HepG2 (cell line): Measurements from ENCODE around the gene CTNNAL1. TPM values are rescaled to one million over a fixed set of nuclear protein-coding genes. Genes with fewer than 3 reads are reported as not detected.

Experiments used
- AGO2 ChIP-seq: fragments of 200-400 bp; formaldehyde crosslinking; optimal IDR thresholded peaks from 2 replicates; pipeline ENCODE3; 2017; ENCODE audit warnings: mild to moderate bottlenecking, low read depth, low read length, moderate library complexity
- ARNTL ChIP-seq: sonication (generic); formaldehyde crosslinking; IDR thresholded peaks from 2 replicates; pipeline ENCODE4 v1.4.0; 2020; ENCODE audit warnings: mild to moderate bottlenecking, missing genetic modification reagents
- GLI4 ChIP-seq: sonication (generic); formaldehyde crosslinking; IDR thresholded peaks from 2 replicates; pipeline ENCODE4 v1.5.1; 2020; ENCODE audit warnings: missing genetic modification reagents, mild to moderate bottlenecking, moderate library complexity, borderline replicate concordance
- HOXA3 ChIP-seq: sonication (generic); formaldehyde crosslinking; IDR thresholded peaks from 2 replicates; pipeline ENCODE4 v1.5.0; 2020; ENCODE audit warnings: missing genetic modification reagents
- HOXA9 ChIP-seq: sonication (generic); formaldehyde crosslinking; IDR thresholded peaks from 2 replicates; pipeline ENCODE4 v1.8.1; 2022; ENCODE audit warnings: missing genetic modification reagents, mild to moderate bottlenecking, moderate library complexity, borderline replicate concordance
- RXRB ChIP-seq: IDR thresholded peaks from 2 replicates; pipeline ENCODE4 v1.6.1; 2016; ENCODE audit warnings: borderline replicate concordance, missing genetic modification reagents, missing compliant biosample characterization
- SAP130 ChIP-seq: IDR thresholded peaks from 2 replicates; pipeline ENCODE4 v1.6.1; 2016; ENCODE audit warnings: low read depth
- SCMH1 ChIP-seq: sonication (generic); formaldehyde crosslinking; IDR thresholded peaks from 2 replicates; pipeline ENCODE4 v1.9.0; 2021; ENCODE audit warnings: missing genetic modification reagents, mild to moderate bottlenecking, borderline replicate concordance
- TBX2 ChIP-seq: sonication (generic); formaldehyde crosslinking; IDR thresholded peaks from 2 replicates; pipeline ENCODE4 v1.5.0; 2020; ENCODE audit warnings: missing genetic modification reagents, mild to moderate bottlenecking, borderline replicate concordance
- ZNF30 ChIP-seq: sonication (generic); formaldehyde crosslinking; IDR thresholded peaks from 2 replicates; pipeline ENCODE4 v1.5.0; 2020; ENCODE audit warnings: mild to moderate bottlenecking, missing genetic modification reagents
- ZNF605 ChIP-seq: sonication (generic); formaldehyde crosslinking; IDR thresholded peaks from 2 replicates; pipeline ENCODE4 v1.8.0; 2022; ENCODE audit warnings: mild to moderate bottlenecking, missing genetic modification reagents
- polyA plus RNA-seq, 8 experiments: library from polyadenylated mRNA; depleted of rRNA in 3 of 8; stranded (reverse) in 7 of 8; unstranded in 1 of 8; fragments of >200 nt; fragmentation: Illumina TruSeq in 4 of 8; extraction: Trizol in 4 of 8; gene quantifications; 2 replicates each; pipeline versions ENCODE4 v1.2.1 to v1.2.3, GENCODE V29; 2011 to 2016; ENCODE audit warnings: low read depth in 4 of 8, missing spikeins in 1 of 8, mixed read lengths in 1 of 8; ENCODE audit not compliant: insufficient read depth in 1 of 8
- total RNA-seq, 5 experiments: library from RNA; depleted of rRNA; stranded (reverse); fragments of >200 nt; fragmentation: Illumina TruSeq; extraction: Trizol; gene quantifications; 2 replicates each; pipeline ENCODE4 v1.2.3, GENCODE V29; 2016; ENCODE audit warnings: low read depth in 1 of 5
- TF ChIP-seq, protein P1 (sequence below): fragments of 450-650 bp; IDR thresholded peaks from 2 replicates; pipeline ENCODE4 v1.6.1; 2016
- TF ChIP-seq, protein P2 (sequence below): sonication (generic); formaldehyde crosslinking; IDR thresholded peaks from 2 replicates; pipeline ENCODE4 v1.5.1; 2020; ENCODE audit warnings: missing genetic modification reagents, mild to moderate bottlenecking, borderline replicate concordance
- TF ChIP-seq, protein P3 (sequence below): sonication (generic); formaldehyde crosslinking; IDR thresholded peaks from 2 replicates; pipeline ENCODE4 v1.4.0; 2020; ENCODE audit warnings: mild to moderate bottlenecking, missing genetic modification reagents
- TF ChIP-seq, protein P4 (sequence below): sonication (generic); formaldehyde crosslinking; IDR thresholded peaks from 2 replicates; pipeline ENCODE4 v1.5.1; 2020; ENCODE audit warnings: missing genetic modification reagents, mild to moderate bottlenecking, borderline replicate concordance
- TF ChIP-seq, protein P5 (sequence below), 2 experiments: sonication (generic) in 1 of 2; formaldehyde crosslinking in 1 of 2; IDR thresholded peaks; 2 replicates each; pipeline versions ENCODE4 v1.6.1 to v1.9.0; 2014 to 2022; ENCODE audit warnings: antibody characterized with exemption in 1 of 2, borderline replicate concordance in 1 of 2, inconsistent platforms in 1 of 2, low read depth in 1 of 2, missing genetic modification reagents in 1 of 2

CTNNAL1 gene
- total and polyA plus RNA-seq, 2 of the 13 experiments (the other 11 are each of a cell fraction or from before 2014, with no cell fraction given), result 32.0 to 162 TPM

DNA sequence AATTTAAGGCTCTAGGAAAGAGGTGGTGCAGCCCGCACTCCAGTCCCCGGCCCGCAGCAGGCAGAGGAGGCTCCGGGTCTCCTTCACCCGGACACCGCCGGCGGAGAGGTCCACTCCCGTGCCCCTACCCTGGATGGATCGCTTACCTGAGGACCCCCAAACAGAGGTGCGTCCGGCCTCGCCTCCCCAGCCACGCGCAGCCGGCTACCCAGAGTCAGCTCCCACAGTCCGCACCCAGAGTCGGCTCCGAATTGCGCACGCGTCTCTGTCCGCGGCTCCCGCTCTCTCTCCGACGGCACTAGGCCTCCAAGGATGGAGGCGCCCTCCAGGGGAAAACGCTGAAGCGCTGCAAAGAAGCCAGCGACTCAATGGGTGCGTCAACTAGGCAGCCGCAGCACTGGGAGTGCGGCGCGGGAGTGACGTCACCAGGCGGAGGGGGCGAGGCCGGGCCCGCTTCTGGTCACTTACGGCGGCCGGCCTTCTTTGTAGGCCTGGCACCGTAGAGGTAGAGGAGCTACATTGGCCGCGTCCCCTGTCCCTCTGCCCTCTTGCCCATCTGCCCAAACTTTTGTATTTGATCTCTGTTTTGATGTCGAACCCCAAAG is 79.5 kb downstream of the CTNNAL1 start, which contains the start of gene ELP1 (continued):
- TF ChIP-seq, protein P1, sequence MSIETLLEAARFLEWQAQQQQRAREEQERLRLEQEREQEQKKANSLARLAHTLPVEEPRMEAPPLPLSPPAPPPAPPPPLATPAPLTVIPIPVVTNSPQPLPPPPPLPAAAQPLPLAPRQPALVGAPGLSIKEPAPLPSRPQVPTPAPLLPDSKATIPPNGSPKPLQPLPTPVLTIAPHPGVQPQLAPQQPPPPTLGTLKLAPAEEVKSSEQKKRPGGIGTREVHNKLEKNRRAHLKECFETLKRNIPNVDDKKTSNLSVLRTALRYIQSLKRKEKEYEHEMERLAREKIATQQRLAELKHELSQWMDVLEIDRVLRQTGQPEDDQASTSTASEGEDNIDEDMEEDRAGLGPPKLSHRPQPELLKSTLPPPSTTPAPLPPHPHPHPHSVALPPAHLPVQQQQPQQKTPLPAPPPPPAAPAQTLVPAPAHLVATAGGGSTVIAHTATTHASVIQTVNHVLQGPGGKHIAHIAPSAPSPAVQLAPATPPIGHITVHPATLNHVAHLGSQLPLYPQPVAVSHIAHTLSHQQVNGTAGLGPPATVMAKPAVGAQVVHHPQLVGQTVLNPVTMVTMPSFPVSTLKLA, result no peak
- TF ChIP-seq TBX2 (CRISPR knock-in tag), result peak; percentile 66; the same call in 1 of the 2 replicates
- TF ChIP-seq, protein P2, sequence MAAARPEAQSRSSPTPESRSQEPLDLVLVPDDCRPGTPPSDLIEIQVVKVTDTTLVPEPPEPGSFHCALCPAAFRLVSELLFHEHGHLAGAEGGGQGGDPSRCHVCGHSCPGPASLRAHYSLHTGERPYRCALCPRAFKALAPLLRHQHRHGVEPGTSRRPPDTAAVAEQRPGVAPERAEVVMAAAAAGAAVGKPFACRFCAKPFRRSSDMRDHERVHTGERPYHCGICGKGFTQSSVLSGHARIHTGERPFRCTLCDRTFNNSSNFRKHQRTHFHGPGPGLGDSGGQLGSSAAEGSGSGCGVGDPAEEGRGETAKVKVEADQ (CRISPR knock-in tag), result peak; percentile 22; the same call in 1 of the 2 replicates
- TF ChIP-seq SCMH1 (CRISPR knock-in tag), result no peak
- TF ChIP-seq ZNF605 (CRISPR knock-in tag), result no peak
- TF ChIP-seq SAP130, result peak; percentile 91
- TF ChIP-seq RXRB (CRISPR knock-in tag), result peak; percentile 70
- TF ChIP-seq, protein P3, sequence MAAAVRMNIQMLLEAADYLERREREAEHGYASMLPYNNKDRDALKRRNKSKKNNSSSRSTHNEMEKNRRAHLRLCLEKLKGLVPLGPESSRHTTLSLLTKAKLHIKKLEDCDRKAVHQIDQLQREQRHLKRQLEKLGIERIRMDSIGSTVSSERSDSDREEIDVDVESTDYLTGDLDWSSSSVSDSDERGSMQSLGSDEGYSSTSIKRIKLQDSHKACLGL (CRISPR knock-in tag), result peak; percentile 29; the same call in 1 of the 2 replicates
- TF ChIP-seq, protein P4, sequence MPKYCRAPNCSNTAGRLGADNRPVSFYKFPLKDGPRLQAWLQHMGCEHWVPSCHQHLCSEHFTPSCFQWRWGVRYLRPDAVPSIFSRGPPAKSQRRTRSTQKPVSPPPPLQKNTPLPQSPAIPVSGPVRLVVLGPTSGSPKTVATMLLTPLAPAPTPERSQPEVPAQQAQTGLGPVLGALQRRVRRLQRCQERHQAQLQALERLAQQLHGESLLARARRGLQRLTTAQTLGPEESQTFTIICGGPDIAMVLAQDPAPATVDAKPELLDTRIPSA (CRISPR knock-in tag), result no peak; the same call in 1 of the 2 replicates
- no peak for TF ChIP-seq GLI4 (CRISPR knock-in tag)
- peak; percentile 93 for TF ChIP-seq HOXA3 (CRISPR knock-in tag)
- peak; percentile 57; the same call in 1 of the 2 replicates for TF ChIP-seq ARNTL (CRISPR knock-in tag)
- peak; percentile 72; the same call in 1 of the 2 replicates for TF ChIP-seq HOXA9 (CRISPR knock-in tag)
- TF ChIP-seq, protein P5, sequence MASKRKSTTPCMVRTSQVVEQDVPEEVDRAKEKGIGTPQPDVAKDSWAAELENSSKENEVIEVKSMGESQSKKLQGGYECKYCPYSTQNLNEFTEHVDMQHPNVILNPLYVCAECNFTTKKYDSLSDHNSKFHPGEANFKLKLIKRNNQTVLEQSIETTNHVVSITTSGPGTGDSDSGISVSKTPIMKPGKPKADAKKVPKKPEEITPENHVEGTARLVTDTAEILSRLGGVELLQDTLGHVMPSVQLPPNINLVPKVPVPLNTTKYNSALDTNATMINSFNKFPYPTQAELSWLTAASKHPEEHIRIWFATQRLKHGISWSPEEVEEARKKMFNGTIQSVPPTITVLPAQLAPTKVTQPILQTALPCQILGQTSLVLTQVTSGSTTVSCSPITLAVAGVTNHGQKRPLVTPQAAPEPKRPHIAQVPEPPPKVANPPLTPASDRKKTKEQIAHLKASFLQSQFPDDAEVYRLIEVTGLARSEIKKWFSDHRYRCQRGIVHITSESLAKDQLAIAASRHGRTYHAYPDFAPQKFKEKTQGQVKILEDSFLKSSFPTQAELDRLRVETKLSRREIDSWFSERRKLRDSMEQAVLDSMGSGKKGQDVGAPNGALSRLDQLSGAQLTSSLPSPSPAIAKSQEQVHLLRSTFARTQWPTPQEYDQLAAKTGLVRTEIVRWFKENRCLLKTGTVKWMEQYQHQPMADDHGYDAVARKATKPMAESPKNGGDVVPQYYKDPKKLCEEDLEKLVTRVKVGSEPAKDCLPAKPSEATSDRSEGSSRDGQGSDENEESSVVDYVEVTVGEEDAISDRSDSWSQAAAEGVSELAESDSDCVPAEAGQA (IDR thresholded peaks at IDR 0.05; ENCODE audit: low read depth), result peak; percentile 81
- TF ChIP-seq, protein P5 (CRISPR knock-in tag; IDR thresholded peaks at IDR 0.05; ENCODE audit: borderline replicate concordance), result peak; percentile 74; the same call in 1 of the 2 replicates
- TF ChIP-seq ZNF30 (CRISPR knock-in tag), result no peak
- peak; percentile 92 for TF ChIP-seq AGO2
